DMS 273 treated with DMSO at 0.1 percent for 48 hours (cell line): ENCODE results near the gene PRDM16.
A peak's percentile ranks its signal among the peaks of the same experiment; 100 is the strongest.

ENCODE experiments used
- DNase-seq: peaks from one replicate; lab custom pipeline; 2025; lab: John Stamatoyannopoulos, UW

The PRDM16 gene

GRCh38 chr1:3069491-3070308 is 697 bp downstream of the PRDM16 start:
- peak; percentile 3 for DNase-seq

DNA sequence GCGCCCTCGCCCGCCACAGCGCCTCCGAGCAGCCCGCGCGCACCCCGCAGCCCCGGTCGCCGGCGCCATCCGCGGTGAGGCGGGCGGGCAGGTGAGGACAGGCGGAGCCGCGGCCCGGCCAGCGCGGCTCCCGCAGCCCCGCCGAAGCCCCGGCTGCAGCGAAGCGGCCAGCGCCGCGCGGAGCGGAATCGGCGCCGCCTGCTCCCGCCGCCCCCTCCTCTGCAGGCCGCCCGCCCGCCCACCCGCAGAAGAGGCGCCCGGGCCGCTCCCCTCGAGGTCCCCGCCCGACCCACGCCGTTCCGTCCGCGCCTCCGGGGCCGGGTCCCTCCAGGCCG is 1.3 kb downstream of the PRDM16 start:
- no peak for DNase-seq

GRCh38 chr1:3070644-3071564 is 1.9 kb downstream of the PRDM16 start:
- DNase-seq: no peak

DNA sequence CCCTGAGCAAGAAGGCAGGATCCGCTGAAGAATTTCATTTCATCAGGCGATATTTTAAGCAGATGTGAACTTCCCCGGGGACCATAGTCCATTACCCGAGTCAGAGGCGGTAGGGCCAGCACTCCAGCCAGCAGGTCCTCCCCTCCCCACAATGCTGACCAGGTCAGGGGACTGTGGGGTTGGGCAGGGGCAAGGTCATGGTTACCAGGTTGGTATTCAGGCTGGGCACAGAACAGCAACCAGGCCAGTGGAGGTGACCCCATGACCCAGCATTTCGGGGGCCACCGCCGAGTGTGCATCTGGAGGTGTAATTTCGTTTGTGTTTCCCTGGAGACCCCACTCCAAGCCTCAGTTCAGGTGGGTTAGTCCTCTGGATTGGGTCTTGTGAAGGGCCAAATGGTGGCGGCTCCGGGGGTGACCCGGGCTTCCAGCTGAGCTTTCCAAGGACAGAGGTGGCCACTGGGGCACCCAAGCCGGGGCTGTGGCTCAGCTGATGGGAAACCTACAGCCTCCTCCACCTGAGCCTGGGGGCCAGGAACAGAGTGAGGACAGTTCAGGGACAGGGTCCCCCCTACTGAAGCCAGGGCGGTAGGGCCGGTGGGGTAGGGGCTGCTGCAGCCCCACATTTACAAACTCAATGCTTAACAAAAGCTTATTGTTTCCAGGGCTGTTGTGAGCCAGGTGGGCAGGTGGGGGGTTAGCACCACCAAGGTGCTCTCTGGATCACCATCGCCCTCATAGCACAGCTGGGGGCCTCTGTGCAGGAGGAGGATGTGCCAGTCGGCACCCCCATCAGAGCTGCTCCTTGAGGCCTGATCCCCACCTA is 2.8 kb downstream of the PRDM16 start:
- DNase-seq: no peak

GRCh38 chr1:3072391-3073185 is 3.6 kb downstream of the PRDM16 start:
- no peak for DNase-seq

DNA sequence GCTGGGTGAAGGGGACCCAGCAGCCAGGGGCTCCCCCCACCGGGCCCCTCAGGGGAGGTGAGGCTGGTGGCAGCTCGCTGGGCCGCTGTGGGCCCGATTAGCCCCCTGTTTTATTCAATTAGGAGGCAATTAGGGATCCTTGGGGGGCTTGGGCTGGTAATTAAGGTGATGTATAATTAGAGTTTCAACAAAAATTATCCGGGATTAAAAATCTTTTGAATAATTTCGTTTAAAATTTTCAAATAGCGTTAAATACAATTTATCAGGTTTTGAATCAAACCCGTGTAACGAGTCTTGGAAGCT is 4.1 kb downstream of the PRDM16 start:
- DNase-seq: no peak

GRCh38 chr1:3073489-3074296 is 4.7 kb downstream of the PRDM16 start:
- no peak for DNase-seq

GRCh38 chr1:3074297-3074741 is 5.3 kb downstream of the PRDM16 start:
- no peak for DNase-seq

- DNase-seq: no peak
Observed at GRCh38 chr1:3074800-3075199, 5.8 kb downstream of the PRDM16 start.

DNA sequence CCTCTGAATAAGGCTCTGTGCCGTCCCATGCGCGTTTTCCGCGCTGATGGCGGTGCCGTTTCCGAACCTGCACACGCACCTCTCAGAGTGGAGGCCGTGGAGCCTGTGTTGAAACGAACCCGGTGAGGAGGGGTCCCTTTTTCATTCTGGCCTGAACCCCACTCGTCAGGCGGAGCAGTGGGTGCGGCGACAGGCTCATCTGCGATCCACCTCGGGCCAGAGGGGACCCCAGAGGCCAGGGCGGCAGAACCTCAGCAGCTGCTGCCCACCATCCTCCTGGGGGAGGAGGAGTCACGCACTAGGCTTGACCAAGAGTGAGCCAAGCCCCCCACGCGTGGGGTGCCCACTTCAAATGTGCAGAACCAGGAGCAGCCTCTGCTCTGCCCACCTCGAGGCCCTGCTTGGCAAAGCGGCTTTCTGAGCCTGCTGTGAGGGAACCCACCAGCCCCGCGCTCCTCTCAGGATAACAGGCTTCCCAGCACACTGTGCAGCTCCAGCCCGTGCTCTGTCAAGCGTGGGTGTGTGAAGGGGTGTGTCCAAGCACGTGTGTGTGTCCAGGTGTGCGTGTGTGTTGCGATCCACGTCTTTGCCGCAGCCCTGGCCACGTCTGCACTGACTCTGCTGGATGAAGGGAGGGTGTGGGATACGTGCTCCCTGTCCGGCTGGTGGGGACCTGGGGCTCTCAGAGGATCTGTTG is 6.8 kb downstream of the PRDM16 start:
- DNase-seq: no peak

- DNase-seq: no peak
Observed at GRCh38 chr1:3076363-3076740, 7.3 kb downstream of the PRDM16 start.

DNA sequence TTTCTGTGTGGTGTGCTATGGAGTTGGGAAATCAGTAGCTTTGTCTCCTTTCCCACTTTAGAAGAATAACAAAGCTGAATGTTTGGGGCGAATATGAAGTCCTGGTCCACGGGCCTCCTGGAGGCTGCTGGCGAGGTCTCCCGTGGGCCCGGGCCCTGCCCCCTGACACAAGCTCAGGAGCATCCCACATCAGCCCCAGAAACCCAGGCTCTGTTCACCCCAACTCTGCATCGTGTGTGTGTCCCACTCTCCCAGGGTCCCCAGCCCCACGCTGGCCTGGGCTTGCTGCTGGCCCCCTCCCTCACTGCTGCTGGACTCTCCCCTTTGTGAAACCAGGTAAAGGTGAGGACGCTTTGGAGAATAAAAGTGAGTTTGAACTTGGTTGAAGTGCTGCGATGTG is 8.1 kb downstream of the PRDM16 start:
- no peak for DNase-seq

DNA sequence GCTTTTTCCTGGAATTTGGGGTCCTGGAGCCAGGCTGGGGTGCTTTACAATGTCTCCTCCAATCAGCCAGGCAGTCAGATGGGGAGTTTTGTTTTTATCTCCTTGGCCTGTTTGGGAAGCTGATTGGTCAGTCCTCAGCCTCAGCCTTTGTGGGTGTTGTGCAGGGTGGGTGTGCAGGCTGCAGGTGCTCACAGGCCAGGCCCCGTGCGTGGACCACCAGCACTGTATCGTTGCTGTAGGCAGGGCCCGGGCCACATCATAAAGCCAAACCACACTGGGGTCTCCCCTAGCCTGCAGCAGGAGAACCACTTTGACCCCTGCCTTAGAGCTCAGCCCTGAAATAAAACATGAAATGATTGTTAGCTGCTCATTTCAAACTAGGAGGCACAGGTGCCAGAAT is 8.6 kb downstream of the PRDM16 start:
- no peak for DNase-seq

GRCh38 chr1:3078430-3078861 is 9.4 kb downstream of the PRDM16 start:
- no peak for DNase-seq

DNA sequence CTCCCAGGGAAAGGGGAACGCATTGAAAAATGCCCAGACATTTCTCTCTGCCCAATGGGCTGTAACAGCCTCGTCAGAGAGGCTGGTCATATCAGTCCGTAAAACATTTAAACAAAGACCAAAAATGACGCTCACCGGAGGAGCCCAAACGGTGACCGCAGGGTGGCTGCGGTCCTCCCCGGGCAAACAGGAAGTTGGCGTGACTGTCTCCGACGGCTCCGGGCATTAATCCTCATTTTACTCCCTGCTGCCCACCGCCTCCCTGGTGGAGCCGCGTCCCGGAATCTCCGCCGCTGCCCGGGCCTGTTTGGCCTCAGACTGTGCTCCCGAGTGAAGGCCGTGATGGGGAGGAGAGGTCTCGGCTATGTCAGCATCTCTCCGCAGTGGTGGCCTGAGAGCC is 9.9 kb downstream of the PRDM16 start:
- no peak for DNase-seq

DNA sequence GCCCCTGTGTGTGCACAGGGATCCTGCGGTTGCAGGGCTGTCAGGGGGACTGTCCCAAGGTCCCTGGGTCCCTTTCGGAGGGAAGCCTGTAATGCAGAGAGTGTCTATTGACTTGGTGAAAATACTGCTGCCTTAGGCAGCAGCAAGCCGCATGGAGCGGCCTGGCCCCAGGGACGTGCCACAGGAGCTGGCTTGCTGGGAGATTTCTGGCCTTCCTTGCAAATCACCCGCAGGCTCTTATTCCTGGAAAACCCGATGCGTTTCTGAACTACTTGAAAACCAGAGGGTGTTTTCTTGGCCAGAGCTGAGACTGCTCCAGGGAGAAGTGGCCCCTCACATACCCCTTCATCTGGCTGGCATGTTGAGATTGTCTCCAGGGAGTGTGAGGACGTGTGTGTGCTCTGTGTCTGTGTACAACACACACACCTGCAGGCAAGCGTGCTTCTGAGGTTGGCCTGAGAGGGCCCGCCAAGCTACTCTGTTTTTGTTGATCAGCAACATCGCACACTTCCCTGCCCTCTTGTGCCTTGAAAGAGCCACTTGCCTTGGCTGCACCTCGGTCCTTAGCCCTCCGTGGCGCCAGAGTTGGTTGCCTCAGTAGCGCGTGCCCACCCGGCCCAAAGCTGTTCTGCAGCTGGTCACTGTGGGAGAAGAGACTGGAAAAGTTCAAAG is 10.5 kb downstream of the PRDM16 start:
- DNase-seq: no peak

GRCh38 chr1:3080053-3080955 is 11.3 kb downstream of the PRDM16 start:
- DNase-seq: no peak

DNA sequence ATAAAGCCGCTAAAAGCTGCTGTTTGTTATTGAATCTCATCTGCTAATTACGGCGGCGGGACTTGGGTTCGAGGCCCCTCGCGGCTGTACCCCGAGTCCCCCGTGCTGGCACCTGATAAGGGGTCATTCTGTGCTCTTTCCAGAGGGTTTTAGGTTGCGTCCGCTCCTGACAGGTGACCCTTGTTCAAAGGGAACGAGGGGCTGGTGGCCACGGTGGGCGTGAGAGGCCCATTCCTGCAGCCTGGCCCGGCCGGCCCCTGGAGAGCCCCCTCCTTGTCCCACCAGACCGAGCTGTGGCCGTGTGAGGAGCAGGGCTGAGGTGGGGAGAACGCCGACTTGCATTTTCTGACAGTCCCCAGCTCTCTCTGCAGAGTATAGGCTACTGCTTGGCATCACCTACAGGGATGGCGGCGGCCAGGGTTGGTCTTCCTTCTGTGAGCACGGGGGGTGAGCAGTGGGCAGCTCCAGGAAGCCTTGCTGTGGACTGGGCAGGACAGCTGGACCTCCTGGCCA is 12.2 kb downstream of the PRDM16 start:
- no peak for DNase-seq
